NCI-H526 treated with DMSO at 0.1 percent for 48 hours (cell line): ENCODE results near the gene COTL1.
"Not testable (repeated sequence)": the region's sequence is repeated elsewhere in the genome, so short reads cannot be mapped to it uniquely, and the experiment has no call there.

Experiments used
- DNase-seq: peaks from one replicate; lab custom pipeline; 2025; lab: John Stamatoyannopoulos, UW

The COTL1 gene

DNA sequence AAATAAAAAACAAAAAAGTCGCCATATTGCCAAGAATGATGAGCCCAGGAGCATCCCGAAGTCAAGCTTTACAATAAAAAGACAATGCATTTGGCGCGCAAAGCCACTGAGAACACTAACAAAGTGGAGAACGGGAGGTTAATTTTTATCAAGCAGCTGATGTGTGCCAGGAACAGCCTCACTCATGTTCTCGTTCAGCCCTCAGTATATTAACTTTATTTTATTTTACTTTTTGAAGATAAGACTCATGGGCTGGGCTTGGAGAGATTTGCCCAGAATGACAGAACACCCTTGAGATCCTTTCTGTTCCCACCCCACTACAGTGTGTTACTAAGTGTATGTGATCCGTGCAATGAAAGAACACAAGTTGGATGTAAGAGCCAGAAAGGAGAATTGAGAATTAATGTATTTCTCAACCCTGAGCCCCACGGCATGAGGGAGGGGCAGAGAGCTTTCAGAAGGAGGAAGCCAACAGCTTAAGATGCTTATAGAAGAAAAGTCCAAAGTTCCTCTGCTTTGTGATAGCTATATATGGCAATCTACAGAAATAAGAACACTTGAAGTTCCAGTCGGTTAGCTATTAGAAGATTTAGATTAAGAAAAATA lies 48.4 kb downstream of the COTL1 start:
- DNase-seq = no peak

DNA sequence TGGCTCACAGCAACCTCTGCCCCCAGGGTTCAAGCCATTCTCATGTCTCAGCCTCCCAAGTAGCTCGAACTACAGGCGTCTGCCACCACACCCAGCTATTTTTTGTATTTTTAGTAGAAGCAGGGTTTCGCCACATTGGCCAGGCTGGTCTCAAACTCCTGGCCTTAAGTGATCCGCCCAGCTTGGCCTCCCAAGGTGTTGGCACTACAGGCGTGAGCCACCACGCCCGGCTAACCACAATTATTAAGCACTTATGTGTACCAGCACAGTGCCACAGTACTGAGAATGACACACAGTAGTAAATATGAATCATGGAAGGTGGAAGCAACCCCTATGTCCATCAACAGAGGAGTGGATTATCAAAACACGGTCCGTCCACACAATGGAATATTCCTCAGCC lies 49.8 kb downstream of the COTL1 start:
- no peak for DNase-seq

DNA sequence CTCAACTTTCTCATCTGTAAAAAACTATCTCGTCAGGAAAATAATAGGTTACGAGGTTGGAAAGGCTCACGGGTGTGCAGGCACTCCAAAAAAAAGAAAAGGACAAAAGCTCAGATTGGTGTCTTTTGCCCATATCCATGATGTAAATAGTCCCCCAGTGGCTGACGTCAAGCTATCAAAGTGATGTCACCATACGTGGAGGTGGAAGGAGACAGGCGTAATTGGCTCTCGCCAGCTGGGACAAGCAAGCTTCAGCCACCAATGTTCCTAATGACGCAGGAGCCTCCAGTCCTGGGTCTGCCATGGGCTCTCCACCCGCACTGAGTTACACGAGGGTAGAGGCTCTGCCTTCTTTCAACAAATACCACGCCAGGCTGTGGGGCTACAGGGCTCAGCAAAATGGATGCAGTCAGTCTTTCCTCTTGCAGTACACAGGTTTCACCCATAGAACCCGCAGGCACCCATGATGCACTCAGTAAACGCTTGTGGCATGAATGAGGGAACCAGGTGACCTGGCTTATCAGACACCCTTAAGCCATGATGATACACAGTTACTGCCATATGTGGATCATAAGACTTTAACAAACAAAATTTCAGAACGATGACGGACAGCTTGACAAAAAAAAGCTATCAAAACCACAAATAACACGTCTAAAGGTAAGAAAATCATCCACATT lies 50.5 kb downstream of the COTL1 start:
- no peak for DNase-seq

DNA sequence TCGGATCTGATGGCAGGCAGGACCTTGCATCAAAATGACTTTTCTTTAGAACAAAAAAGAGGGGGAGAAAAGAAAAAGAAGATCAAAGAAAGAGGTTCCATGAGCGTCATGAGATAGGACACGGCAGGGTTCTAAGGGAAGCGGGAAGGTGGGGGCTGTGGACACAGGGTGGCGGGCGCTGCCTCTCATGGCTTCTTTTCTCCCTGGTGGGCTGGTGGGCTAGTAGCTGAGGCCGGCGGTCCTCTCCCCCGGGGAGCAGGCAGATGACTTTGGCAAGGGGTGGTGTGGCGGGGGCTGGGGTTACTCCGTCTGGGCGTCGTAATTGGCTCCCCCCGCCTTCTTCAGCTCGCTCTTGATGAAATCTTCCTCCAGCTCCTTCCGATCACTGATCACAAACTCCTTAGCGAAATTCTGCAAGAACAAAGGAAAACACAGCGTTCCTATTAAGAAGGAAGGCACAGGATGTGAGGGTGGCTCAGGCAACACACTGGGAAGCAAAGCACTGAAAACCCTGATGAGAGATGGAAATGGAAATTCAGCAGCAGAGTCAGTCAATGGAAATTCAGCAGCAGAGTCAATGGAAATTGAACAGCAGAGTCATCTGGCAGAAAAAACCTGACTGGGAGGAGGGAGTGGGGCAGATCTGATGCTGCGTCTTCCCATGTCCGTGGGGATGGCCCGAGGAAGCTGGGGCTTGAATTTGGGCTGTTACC lies 51.2 kb downstream of the COTL1 start:
- no peak for DNase-seq

DNA sequence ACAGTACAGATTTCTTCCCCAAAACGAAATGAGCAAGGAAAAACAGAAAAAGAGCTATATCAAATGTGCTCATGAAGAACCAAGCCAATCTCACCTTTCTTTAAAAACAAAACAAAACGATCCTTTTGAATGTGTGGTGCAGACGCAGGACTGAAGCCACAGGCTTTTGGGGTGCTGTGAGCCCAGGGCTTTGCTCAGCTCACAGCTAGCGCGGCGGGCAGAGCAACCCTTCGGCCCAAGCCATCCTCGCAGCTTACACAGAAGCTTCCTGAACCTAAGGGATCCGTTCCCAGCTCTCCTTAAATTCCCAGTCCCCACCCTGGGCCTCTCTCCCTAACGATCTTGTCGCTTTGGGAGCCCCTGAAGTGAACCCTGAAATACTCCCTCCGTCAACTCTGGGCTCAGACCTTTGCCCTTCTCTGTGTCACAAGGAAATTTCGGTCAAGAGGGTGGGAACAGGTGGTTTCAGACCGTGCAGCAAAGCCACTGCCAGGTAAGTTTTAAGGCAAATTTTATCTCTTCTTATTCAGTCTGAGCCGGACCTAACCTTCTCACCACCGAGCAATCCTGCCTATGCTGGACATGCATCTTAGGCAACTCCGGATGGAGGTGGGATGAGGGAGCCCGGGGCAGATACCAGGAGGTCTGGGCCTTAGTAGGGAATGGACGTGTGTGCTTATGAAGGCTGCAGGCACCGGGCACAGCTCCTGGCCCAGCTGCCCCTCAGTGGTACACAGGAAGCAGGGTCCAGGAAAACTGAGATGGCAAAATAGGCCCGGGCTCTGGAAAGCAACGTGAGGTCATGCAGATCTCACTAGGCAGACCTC lies 52.0 kb downstream of the COTL1 start:
- DNase-seq = no peak

DNA sequence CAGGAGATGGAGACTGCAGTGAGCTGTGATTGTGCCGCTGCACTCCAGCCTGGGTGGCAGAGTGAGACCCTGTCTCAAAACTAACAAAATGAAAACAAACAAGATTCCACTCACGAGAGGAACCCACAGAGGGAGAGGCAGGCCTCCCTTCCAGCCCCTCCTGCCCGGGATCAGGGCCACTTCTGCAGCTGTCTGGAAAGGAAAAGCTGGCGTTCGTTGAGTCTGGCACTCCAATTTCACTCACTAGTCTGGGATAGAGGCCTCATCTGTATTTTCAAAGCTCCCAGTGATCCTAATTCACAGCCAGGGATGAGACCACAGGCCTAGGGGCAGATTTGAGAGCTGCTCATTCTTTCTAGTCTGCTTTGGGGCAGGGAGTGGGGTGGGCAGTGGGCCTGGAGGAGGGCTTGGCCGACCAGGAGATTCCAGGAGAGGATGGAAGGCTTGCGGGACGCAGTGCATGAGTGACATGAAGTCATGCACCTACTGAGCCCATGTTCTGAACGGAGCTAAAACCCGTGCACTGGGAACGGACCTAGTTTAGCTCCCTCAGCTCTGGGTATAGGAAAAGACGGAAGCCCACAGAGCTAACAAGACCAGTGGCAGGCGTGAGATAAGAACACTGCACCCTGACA lies 54.0 kb downstream of the COTL1 start:
- no peak for DNase-seq

DNA sequence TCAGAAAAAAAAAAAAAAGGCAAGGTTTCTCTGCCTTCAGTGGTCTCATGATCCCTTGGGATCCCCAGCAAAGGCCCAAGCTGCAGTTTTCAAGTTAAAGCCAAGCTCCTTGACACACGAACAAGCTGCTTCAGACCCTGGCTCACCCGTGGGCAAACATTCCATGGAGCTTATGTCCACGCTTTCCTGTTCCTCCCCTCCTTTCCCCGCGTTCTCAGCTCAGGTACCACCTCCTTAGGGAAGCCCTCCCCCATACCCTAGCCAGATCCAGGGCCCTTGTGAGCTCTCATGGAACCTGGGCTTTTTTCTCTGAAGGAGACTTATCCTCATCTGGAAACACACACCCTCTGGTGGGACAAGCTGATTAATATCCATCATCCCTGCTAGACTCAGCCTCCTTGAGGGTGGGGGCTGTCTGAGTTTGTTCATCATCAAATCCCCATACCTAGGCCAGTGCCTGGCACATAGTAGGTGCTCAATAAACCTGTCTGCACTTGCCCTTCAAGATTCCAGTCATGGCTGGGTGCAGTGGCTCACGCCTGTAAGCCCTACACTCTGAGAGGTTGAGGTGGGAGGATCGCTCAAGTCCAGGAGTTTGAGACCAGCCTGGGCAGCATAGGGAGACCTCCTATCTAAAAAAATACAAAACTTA lies 54.7 kb downstream of the COTL1 start:
- DNase-seq = no peak

DNA sequence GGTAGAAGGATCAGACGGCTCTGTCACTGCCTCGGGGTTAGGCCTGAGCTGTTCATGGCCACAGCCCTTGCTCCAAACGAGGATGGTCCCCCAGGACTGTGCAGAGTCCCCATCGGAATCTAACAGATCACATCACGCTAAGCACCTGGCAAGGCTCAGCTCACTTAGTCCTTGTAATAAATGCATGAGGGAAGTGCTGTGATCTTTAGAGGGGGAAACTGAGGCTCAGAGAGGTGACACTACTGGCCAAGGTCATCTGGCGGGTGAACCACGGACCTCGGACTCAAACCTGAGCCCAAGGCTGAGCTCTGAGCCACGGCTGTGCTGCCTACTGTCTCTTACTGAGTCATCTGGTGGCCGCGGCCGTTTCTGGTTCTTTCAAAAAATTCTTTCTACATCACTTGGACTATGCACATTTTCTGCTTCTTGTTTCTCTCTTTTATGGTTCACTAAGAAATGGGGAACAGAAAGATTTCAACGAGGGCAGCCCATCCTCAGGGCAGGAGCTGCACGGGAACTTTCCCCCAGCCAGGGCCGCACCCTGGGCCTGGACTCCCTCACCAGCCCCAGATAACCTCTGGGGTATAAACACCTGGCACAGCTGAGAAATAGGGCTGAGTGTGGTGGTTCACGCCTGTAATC lies 55.6 kb downstream of the COTL1 start:
- no peak for DNase-seq

DNA sequence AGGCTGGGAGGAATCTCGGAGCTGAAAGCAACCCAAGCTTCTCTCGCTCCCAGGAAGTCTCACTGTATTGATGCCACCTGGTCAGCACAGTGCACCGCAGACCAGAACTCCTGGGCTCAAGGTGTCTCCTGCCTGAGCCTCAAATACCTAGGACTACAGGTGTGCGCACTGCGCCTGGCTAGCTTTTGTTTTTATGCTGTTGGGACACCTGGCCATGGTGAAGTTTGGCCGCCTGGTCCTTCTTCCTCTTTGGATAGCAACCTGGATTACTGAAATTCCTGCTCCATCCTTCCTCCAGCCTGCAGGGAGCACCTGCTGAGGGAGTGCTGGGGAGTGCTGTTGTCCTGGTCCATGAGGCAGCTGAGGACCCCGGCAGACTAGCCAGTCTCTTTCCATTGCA lies 56.6 kb downstream of the COTL1 start:
- DNase-seq = no peak

DNA sequence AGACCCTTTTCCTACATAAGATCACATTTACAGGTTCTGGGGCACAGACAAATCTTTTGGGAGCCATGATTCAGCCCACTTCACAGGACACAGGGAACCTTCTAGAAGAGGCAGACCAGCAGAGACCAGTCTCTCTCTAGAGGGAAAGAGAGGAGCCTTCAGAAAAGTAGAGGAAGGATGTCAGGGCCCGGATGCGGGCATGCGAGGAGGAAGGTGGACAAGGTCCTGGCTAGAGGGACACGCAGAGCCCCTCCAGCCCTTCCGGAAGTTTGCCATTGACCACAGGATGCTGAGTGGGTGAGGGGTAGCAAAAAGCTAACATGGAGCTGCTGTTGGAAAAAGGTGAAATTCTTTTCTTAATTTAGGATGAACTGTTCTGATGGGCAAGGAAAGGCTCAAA lies 57.6 kb downstream of the COTL1 start:
- no peak for DNase-seq

DNA sequence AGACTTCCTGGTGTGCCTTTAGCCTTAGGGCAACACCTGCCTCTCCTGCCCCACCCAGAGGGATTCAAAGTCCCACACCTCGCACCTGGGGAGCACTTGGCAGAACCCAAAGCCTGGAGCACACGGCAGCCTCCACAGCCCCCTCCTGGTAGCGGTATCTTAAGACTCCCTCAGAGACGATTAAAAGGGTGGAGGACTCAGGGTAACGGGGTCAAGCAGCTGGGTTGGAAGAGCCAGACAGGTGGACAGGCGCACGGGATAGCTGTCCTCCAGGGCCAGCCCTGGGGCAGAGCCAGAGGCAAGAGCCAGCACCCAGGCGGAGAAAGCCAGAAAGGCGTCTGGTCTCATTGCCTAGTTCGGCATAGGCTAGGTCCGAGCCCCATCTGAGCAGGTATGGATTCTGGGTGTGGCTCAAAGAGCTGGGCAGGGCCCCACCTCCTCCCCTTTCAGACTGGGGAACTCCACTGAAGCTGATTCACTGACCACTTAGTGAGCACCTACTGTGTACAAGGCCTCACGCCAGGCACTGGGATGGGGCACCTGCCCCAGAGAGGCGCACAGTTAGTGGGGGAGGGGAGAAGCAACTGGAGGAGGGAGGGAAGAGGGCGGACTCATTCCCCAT lies 58.5 kb downstream of the COTL1 start:
- DNase-seq = no peak

DNA sequence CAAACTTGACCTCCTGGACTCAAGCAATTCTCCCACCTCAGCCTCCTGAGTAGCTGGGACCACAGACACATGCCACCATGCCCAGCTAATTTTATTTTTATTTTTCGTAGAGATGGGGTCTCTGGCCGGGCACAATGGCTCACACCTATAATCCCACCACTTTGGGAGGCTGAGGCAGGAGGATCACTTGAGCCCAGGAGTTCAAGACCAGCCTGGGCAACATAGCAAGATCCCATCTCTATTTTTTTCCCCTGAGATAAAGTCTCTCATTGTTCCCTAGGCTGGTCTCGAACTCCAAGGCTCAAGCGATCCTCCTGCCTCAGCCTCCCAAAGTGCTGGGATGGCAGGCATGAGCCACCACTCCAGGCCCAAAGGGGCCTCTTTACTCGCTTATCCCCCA lies 59.0 kb downstream of the COTL1 start:
- DNase-seq = not testable (repeated sequence)

DNA sequence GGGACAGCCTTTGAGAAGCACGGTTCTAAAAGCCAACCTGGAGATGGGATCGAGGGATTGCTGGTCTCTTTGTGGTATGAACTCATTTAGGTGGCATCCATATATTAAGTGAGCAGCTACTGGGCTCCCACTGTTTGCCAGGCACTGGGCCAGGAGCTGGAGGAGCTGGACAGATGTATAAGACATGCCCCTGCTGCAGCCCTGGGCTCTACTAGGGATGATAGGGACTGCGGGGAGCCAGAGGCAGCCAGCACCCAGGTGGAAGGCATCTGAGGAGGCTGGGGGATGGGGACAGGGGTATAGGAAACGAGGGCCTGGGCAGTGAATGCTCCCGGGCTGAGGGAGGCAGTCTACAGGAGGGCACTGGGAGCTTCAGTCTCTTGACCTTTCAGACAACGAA lies 60.4 kb downstream of the COTL1 start:
- DNase-seq = no peak

DNA sequence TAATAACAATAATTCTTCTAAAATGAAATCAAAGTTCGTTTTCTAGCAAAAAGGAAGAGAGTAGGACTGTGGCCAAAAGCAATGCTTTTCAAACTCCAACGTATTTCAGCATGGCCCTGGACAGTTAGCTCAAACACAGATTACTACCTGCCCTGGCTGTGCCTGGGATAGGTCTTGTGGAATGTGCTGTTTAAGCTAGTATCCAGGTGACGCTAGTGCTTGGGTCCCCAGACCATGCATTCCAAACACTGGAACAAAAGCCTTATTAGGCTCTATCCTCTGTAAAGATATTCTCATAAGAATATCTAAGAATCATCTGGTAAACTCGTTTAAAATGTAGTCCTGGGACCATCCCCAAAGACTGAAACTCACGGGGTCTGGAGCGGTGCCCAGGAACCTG lies 60.8 kb downstream of the COTL1 start:
- DNase-seq = no peak

DNA sequence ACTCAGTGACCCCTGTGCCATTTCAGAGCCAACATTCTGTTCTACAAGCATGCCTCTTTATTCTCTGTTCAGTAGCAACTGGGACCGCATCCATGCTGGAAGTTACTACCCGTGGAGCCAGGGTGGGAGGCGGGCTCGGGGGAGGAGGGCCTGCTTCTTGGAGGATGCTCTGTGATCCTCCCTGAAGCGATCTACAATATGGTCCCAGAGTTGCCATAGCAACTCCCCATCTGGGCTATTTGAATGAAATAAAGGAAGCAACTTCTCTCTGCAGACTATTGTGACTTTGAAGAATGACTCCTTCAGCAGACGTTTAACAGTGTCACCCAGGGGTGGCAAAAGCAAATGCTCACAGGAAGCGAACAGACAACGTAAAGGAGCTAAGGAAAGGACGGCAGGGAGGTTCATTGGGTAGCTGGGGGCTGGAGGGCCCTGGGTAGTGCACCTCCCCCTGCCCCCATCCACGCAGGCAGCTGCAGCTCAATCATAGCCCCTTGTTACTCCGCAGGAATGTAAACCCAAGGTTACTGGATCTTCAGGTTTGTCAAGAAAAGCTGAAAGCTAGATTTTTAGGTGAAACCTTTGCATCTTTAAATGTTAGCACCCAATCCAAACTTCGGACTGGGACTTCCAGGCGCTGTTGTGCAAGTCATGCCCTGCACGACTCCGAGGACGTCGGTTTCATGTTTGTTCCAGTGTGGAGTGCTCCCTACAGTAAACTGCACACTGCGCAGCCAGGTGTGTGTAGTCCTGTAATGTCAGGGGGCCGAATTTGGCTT lies 62.3 kb downstream of the COTL1 start:
- DNase-seq = no peak

DNA sequence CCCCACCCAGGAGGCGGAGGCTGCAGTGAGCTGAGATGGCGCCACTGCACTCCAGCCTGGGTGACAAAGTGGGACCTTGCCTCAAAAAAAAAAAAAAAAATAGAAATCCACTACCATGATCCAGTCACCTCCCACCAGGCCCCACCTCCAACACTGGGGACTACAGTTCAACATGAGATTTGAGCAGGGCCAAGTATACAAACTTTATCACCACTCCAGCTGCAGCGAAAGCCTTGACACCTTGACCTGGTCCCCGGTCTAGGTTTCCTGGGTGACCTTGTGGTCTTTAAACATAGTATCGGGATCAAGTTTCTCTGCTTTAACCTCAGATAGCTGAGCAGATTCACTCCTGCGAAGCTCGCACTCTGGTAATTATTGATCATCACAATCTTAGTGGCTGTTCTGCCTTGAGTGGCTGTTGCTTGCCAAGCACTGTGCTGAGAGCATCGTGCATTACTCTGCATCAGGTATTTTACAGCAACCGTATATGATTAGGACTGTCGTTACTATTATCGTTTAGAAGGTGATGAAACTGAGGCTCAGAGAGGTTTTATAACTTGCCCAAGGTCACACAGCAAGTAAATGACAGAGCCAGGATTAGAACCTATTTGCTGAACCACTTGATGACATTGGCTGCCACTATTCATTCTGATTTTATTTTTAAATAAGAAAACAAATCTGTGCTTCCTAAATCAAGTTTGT lies 63.1 kb downstream of the COTL1 start:
- DNase-seq = no peak

DNA sequence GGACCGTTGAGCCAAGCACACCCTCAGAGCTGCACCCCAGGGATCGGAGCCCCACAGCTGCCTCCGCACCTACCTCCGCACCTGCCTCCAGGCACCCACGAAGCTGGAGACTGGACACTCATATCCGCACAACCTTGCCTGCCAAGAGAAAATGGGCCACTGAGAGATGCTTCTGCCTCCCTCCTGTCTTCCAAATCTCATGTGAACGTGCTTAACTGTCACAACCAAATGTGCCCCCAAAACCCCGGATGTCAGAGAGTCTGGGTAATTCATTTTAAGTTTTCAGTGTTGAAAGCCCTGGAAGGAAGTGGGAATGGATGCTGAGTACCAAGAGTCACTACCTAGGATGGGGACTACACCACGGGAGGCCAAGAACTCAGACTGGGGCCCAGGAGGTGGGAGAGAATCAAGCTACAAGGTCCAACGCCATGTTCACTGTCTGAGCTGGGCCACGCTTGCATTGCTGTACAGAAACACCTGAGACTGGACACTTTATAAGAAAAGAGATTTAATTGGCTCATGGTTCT lies 63.9 kb downstream of the COTL1 start:
- DNase-seq = no peak

DNA sequence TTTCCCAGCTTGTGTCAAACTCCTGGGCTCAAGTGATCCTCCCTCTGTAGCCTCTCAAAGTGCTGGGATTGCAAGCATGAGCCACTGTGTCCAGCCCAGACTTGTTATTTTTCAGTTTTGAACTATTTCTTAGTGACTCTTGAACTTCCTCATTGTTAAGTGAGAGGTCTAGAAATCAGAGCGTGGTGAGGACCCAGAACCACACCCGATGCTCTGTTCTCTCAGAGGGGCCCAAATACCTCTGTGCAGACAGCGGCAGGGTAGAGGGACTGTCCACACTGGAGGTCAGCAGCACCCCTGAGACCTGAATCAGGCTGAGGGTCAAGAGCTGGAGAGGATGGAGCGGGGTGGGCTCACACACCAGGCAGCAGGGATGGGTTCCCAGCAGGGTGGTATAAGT lies 65.7 kb downstream of the COTL1 start:
- no peak for DNase-seq

DNA sequence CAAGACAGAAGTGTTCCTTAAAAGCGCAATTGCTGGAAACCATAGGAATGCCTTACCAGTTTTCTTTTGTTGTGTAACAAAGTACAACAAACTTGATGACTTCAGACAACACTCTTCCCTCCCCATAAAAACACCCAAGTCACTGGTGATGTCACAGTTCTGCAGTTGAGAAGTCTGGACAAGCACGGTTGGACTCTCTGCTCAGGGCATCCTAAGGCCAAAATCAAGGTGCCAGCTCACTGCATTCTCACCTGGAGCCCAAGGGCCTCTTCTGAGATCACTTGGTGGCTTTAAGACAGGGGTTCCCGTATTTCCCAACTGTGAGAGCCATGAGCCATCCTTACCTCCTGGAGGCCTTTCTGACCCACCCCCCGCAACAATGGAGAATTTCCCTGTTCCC lies 67.8 kb downstream of the COTL1 start:
- DNase-seq = no peak
